HUDEP-2 (cell line): ENCODE data around the gene OR8S1.
"Not testable (repeated sequence)": the region's sequence is repeated elsewhere in the genome, so short reads cannot be mapped to it uniquely, and the experiment has no call there.

Source experiments
- DNase-seq, 76 experiments: peaks; one replicate each; lab custom pipeline; 2025; ENCODE audit not compliant: unreplicated experiment in 76 of 76; lab: John Stamatoyannopoulos, UW

OR8S1 gene, protein sequence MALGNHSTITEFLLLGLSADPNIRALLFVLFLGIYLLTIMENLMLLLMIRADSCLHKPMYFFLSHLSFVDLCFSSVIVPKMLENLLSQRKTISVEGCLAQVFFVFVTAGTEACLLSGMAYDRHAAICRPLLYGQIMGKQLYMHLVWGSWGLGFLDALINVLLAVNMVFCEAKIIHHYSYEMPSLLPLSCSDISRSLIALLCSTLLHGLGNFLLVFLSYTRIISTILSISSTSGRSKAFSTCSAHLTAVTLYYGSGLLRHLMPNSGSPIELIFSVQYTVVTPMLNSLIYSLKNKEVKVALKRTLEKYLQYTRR

DNA sequence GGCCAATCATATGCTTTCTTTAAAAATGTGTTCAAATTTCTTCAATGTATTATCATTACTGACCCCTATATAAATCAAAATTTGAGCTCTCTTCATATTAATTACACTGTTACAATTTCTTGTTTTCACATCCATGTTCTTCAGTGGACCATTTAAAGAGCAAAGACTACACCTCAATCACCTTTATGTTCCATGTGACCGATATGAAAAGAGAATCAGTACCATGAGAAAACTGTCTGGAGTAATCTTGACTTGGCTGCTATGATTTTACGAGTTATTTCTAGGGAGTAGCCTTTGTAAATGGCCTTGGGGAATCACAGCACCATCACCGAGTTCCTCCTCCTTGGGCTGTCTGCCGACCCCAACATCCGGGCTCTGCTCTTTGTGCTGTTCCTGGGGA, at the start of gene OR8S1:
TSS of gene OR8S1 (plus strand) at position 301 of the 400 bp plus-strand sequence. CDS start at position 301, 0 bp downstream.
- no peak for DNase-seq

DNA sequence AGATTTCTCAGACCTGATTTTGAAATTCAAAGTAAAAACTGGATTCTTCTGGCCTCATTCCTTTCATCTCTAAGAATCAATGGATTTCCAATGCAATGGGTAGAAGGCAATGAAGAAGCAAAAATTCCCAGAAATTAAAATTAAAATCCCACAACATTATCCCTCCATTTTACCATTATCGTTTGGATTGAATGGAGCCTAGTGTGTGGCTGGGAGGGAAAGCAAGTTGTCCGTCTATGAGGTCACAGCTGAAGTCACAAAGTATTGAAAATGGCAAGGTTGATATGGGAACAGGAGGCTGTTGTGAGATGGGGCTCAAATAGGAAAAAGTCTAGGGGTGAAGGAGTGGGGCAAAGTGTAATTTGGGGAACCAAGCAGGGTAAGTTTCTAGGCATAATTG, 43.2 kb upstream of the OR8S1 start, which contains the start of gene C12orf54:
TSS of gene C12orf54 (plus strand) at position 301 of the 400 bp plus-strand sequence. CDS start 799 bp downstream, outside the sequence.
- no peak for DNase-seq

DNA sequence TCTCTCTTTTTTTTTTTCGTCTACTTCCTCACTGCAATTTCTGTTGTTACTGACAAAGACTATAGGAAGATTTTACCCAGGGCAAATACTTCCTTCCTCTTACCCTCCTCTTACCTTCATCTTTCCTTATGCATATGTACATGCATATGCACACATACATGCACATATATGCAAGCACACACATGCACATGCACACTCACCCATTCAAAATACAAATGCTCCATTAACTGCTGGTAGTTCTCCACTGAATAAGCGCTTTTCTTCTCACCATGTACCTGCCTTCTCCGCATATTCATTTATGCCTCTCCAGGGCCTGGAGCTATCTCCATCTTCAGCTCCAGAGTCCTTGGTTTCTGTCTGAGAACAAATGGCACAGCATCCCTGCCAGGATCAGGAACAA, 42.5 kb upstream of the OR8S1 start:
- no peak for DNase-seq

DNA sequence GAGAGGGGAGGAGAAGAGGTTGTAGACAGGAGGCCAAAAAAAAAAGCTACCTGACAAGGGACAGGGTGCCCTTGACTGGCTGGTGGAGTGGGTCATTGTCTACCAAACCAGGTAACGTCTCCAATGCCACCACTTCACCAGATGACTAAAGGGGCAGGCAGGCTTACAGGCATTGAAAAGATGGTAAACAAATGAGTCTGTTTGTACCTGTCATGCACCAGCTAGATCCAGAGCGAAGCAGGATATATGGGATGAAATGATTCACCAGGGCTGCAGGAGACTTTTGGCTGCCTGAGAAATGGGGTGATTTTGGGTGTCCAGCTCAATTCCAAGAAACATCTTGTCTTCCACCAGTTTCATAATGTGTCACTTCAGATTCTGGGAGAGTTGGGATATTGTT, 39.2 kb upstream of the OR8S1 start:
- DNase-seq, result no peak

DNA sequence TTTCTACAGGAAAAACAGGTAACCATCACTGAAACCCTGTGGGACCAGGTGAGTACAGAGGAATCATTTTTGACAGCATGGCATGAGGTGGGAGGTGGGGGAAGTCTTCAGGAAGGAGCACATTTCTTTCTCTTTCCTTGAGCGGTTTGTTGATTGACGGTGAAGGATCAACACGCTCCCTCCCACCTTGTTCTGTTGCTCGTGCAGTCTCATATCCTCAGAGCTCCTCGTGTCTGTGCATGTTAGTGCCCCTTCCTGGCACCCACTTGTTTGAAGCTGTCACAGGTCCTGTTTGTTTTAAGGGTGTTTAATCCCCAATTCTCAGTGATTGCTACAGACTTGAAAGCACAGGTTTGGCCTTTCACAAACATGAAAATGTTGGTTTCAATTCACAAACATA, 38.8 kb upstream of the OR8S1 start:
- no peak for DNase-seq

DNA sequence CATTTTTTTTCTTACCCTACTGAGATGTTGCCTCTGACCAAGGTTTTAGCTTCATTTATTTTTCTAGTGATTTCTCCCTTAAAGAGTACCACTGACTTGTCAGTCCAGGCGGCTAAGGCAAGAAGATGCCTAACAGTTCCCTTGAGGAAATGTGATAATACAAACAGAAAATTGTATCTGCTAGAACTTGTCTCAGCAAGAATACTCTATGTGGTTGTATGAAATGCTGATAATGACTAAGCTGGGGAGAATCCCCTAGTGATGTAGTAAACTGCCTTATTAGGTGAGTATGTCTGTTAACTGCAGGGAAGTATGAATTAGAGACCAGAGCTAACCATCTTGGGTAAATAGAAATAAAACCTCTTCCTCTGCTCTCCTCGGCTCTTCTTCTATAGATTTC, 36.4 kb upstream of the OR8S1 start:
- no peak for DNase-seq

DNA sequence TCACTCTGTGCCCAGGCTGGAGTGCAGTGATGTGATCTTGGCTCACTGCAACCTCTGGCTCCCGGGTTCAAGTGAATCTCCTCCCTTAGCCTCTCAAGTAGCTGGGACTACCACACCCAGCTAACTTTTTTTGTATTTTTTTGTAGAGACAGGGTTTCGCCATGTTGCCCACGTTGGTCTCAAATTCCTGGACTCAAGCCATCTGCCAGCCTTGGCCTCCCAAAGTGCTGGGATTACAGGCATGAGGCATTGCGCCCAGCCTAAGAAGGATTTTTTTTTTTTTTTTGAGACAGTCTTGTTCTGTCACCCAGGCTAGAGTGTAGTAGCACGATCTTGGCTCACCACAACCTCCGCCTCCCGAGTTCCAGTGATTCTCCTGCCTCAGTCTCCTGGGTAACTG, 36.0 kb upstream of the OR8S1 start:
- DNase-seq, result not testable (repeated sequence)

DNA sequence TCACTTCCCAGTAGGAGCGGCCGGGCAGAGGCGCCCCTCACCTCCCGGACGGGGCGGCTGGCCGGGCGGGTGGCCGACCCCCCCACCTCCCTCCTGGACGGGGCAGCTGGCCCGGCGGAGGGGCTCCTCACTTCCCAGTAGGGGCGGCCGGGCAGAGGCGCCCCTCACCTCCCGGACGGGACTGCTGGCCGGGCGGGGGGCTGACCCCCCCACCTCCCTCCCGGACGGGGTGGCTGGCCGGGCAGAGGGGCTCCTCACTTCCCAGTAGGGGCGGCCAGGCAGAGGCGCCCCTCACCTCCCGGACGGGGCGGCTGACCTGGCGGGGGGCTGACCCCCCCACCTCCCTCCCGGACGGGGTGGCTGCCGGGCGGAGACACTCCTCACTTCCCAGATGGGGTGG, 25.2 kb upstream of the OR8S1 start:
- not testable (repeated sequence) for DNase-seq

DNA sequence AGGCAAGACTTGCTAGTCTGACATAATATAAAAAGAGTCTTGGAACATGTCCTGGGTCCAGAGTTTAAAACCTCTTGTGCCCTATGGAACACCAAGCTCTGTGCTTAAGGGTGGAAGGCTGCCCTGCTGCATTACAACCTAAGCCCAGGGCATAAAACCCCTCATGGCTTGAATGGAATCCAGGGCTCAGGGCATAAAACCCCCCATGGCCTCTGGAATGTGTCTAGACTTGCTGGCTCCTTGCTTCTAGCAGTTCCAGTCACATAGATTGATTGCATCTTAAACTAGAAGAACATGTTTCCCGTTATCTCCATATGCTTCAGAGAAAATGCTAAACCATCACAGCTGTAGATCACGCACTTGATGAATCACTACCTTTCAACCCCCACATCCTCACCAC, 18.6 kb upstream of the OR8S1 start:
- not testable (repeated sequence) for DNase-seq

DNA sequence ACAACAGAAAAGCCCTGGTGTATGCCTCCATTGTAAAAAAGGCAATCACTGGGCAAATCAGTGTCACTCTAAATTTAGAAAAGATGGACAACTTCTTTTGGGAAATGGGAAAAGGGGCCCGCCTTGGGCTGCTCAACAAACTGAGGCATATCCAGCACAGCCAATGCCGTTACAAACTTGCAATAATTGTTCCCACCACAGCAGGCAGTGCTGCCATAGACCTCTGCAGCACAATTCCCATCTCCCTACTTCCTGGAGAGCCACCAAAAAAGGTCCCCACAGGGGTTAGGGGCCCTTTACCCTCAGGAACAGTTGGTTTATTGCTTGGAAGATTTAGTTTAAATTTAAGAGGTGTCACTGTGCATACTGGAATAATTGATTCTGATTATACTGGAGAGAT, 16.4 kb upstream of the OR8S1 start:
- no peak for DNase-seq

DNA sequence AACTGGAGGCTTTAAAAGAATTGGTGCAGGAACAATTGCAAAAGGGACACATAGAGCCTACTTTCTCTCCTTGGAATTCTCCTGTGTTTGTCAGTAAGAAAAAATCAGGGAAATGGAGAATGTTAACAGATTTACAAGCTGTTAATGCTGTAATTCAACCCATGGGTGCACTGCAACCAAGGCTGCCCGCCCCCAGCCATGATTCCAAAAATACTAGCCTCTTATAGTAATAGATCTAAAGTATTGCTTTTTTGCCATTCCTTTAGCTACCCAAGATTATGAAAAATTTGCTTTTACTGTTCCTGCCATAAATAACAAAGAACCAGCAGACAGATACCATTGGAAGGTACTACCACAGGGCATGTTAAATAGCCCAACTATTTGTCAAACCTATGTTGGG, 15.3 kb upstream of the OR8S1 start:
- no peak for DNase-seq

DNA sequence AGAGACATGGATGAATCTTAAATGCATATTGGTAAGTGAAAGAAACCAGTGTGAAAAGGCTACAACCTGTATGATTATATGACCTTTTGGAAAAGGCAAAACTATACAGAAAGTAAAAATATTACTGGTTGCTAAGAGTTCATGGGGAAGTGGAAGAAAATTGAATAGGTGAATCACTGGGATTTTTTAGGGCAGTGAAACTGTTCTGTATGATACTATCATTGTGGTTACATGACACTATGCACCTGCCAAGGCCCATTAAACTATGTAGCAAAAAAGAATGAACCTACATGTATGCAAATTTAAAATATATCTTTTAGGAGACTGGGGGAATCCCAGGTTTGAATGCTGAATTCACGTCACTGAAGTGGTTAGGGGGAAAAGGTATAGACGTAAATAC, 12.6 kb upstream of the OR8S1 start:
- DNase-seq, result no peak

DNA sequence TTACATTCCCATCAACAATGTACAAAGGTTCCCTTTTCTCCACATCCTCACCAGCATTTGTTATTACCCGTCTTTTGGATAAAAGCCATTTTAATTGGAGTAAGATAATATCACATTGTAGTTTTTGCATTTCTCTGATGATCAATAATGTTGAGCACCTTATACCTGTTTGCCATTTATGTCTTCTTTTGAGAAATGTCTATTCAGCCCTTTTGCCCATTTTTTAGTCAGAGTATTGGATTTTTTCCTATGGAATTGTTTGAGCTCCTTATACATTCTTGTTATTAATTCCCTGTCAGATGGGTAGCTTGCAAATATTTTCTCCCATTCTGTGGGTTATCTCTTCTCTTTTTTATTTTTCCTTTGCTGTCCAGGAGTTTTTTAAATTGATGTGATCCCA, 10.7 kb upstream of the OR8S1 start:
- no peak for DNase-seq

DNA sequence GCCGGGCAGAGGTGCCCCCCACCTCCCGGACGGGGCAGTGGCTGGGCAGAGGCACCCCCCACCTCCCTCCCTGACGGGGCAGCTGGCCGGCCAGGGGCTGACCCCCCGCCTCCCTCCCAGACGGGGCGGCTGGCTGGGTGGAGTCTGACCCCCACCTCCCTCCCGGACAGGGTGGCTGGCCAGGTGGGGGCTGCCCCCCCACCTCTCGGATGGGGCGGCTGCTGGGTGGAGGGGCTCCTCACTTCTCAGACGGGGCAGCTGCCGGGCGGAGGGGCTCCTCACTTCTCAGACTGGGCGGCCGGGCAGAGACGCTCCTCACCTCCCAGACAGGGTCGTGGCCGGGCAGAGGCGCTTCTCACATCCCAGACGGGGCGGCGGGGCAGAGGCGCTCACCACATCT, 5.1 kb upstream of the OR8S1 start:
- DNase-seq, result not testable (repeated sequence)

DNA sequence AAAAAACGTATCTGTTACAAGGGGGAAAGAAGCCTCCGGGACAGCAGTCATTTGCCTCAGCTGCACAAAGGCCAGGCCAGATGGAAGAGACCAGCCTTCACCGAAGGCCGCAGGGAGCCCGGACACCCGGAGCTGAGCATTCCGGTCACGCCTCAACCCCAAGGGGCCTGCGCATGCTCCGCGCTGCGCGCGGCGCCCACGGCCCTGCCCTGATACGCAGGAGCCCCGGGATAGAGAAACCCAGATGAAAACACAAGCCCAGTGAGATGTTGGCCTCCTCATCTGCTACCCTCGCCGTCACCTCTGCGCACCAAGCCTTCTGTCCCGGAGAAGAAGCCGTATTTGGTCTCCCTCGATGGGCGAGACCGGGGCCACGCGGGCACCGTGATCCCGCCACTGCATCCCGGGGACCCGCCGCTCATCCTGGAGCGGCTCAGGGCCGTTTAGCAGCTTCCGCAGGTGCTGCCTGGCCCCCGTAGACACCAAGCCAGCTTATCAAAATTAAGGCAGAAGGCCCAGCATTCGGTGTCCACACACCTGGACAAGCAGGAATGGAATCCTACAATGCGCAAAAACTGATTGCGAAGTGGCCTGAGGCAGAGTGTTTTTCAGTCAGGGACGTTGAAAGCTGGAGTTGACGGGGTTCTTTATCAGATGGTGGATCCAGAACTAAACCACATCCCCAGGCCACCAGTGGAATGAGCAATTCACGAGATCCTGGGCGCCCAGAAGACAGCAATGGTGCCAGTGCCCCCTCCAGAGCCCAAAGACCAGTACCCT, 2.6 kb downstream of the OR8S1 start:
- no peak for DNase-seq

DNA sequence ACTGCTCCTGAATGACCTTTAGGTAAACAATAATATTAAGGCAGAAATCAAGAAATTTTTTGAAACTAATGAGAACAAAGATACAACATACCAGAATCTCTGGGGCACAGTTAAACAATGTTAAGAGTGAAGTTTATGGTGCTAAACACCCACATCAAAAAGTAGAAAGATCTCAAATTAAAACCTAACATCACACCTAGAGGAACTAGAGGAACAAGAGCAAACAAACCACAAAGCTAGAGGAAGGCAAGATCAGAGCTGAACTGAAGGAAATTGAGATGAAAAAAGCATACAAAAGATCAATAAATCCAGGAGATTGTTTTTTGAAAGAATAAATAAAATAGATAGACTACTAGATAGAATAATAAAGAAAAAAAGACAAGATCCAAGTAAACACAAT, 7.2 kb downstream of the OR8S1 start:
- no peak for DNase-seq

DNA sequence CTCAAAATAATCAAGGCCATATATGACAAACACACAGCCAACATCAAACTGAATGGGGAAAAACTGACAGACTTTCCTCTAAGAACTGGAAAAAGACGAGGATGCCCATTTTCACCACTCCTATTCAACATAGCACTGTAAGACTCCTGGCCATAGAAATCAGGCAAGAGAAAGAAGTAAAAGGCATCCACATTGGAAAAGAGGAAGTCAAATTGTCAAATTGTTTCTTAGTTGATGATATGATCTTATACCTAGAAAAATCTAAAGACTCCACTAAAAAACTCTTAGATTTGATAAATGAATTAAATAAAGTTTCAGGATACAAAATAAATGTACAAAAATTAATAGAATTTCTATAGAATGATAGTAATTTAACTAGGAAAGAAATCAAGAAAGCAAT, 11.2 kb downstream of the OR8S1 start:
- DNase-seq, result no peak

DNA sequence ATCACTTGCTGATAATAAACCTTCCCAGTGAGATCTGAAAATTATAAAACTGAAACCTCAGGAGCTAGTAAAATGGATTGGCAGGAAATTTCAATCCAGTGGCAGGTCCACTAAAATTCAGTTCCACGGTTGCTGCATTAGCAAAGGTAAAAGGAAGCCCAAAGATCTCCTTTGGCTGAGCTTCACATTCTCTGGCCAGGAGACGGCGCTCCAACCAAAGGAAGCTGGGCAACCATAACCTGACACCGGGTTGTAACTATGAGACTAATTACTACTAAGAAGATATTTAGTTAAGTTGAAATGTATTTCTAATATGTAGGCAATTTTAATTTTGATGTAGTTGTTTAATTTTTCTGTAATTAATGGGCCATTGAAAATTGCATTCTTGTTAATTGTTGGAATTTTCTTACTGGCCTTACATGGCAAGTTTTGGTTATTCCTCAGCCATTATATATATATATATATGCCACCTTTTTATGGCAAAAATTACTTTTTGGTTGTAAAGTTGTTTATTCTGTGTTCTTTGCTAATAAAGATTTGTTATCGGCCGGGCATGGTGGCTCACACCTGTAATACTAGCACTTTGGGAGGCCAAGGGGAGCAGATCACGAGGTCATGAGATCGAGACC, 17.0 kb downstream of the OR8S1 start:
- peak in 44 of 76 experiments; percentile 1 to 61 (median 22) for DNase-seq

DNA sequence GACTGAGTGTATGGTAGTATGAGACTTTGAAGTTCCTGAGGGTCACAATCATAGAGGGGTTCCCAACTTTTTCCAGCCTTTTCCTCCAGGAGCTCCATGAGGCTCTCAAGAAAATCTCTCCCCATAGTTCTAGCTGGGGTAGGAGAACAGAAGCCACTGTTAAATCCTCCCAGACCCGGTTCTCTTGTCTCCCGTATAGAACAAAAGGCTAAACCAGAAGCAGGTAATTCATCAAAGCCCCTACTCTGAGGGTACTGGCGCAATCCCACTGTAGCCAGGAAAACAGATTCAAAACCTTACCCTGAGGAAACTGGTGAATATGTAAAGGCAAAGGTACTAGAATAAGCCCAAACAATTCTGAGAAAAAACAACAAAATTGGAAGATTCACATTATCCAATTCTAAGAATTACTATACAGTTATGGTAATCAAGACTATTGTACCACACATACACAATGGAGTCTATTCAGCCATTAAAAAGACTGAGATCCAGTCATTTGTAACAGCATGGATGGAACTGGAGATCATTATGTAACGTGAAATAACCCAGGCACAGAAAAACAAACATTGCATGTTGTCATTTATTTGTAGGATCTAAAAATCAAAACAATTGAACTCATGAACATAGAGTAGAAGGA, 20.5 kb downstream of the OR8S1 start:
- DNase-seq, result no peak

DNA sequence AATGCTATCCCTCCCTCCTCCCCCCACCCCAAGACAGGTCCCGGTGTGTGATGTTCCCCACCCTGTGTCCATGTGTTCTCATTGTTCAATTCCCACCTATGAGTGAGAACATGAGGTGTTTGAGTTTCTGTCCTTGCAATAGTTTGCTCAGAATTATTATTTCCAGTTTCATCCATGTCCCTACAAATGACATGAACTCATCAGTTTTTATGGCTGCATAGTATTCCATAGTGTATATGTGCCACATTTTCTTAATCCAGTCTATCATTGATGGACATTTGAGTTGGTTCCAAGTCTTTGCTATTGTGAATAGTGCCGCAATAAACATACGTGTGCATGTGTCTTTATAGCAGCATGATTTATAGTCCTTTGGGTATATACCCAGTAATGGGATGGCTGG, 21.6 kb downstream of the OR8S1 start:
- not testable (repeated sequence) for DNase-seq

DNA sequence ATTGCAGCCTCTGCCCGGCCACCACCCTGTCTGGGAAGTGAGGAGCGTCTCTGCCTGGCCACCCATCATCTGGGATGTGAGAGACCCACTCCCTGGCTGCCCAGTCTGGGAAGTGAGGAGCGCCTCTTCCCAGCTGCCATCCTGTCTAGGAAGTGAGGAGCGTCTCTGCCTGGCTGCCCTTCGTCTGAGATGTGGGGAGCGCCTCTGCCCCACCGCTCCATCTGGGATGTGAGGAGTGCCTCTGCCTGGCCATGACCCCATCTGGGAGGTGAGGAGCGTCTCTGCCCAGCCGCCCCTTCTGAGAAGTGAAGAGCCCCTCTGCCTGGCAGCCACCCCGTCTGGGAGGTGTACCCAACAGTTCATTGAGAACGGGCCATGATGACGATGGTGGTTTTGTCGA, 26.2 kb downstream of the OR8S1 start:
- not testable (repeated sequence) for DNase-seq
